ENCODE measurements around the gene PADI3.

The PADI3 gene

DNA sequence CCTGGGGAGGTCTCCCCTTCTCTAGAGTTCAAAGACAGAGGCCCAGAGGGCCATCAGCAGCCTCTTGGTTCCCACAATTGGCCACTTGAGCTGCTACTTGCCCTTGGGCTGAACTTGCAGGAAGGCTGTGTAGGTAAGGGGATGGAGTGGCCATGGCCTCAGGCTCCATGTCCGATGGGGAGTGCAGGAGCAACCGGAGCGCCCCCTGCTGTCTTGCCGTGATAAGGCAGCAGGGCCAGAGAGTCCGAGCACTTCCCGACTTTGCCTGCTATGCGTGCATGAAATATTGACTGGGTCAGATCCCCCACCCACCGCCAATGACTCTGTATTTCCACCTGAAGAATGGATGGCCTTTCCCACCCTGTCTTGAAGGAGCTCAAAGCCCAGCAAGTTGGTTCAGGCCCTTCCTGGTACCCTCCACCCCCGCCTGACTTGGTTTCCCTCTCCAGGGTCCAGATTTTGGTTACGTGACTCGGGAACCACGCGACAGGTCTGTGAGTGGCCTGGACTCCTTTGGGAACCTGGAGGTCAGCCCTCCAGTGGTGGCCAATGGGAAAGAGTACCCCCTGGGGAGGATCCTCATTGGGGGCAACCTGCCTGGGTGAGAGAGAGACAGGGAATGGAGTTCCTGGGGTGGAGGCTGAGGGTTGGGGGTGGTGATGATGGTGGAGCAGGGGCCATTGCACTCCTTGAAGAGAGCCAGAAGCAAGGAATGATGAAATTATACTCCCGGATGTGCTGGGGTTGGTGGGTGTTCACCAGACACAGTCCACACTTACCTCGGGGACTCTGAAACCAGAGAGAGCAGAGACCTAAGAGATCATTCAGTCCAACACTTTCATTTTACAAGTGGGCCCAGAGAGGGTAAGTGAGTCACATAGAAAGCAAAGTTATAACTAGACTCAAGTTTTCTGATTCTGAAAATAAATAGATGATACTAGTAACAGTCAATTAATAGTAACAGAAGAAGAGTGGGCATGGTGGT lies 25.6 kb downstream of the PADI3 start:
- DNase-seq = peak; percentile 31 to 43

DNA sequence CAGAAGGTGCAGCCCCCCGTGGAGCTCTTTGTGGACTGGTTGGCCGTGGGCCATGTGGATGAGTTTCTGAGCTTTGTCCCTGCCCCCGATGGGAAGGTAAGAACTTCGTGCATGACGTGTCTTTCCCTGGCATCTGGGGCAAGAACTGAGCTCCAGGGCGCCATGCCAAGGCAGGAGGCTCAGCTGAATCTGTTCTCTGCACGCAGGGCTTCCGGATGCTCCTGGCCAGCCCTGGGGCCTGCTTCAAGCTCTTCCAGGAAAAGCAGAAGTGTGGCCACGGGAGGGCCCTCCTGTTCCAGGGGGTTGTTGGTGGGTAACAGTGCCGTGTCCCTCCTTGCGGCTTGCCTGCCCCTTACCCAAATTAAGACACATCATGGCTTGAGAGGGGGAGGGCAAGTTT lies 27.7 kb downstream of the PADI3 start:
- peak; percentile 84 to 89 for DNase-seq

DNA sequence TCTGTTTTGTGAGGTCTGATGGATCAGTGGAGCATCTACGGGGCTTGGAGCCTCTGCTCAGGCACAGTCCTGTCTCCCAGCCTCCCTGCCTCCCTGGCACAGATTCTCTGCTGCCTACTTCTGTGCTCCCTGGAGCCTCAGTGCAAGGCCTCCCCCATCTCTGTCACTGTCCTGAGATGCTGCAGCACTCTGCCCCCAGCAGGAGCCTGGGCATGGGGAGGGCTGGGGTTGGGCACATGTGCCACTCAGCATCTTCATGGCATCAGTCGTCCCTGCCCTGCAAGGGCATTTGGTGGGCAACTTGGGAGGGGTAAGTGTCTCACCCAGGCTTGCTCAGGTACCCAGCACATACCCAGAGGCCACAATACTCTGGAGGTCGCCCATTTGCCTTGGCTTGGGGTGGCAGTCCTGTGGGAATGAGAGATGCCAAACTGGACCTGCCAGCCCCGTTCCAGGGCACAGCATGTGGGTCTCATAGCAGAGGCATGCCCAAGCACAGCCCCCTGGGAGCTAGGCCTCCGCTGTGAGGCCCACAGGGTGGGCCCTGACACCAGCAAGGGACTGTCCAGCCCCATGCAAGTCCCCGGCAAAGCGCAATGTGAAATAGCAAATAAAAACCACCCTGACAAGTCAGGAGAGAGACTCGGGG lies 28.7 kb downstream of the PADI3 start:
- DNase-seq = no peak

DNA sequence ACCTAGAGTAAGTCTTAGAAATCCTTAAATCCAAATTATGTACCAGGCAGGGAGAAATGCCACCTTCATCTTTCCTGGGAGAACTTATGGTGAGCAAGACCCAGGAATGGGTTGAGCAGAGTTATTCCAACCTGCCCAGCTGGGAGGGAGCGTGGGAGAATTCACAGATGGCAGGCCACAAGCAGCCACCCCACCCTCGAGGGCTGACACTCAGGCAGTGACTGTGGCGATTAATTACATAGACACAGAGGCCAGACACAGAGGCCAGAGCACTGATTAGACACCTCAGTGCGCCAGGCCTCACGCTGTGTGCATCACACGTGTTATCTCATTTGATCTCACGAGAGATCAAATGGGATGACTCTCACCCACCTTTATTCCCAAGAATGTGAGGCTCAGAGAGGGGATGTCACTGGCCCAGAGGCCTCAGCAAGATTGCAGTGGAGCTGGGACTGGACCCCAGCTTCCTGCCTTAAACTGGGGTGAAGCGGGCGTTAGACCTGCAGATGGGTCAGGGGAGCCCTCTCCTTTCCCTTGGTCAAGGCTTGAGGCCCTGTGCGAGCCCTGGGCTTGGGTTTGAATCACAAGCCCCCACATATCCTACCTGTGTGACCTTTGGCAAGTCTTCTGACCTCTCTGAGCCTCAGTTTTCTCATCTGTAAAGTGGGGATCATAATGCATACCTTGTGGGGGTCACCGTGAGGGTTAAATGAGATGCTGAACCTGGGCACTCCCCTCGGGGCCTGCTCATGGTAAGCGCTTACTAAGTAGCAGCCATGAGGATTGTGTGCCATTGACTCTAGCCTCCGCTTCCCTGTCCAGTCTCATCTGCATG lies 30.3 kb downstream of the PADI3 start:
- no peak for DNase-seq

DNA sequence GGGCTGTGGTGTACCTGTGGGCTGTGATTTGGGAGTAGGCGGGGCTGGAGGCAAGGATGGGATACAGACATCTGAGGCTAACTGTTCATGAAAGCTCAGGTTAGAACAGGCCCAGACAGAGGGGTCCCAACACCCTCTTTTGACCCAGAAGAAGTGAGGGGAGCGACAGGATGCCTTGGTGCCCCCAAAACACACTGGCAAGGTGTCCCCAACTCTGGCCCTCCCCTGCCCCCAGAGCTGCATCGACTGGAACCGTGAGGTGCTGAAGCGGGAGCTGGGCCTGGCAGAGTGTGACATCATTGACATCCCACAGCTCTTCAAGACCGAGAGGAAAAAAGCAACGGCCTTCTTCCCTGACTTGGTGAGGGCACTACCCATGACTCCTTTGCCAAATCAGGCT lies 31.5 kb downstream of the PADI3 start:
- no peak for DNase-seq

DNA sequence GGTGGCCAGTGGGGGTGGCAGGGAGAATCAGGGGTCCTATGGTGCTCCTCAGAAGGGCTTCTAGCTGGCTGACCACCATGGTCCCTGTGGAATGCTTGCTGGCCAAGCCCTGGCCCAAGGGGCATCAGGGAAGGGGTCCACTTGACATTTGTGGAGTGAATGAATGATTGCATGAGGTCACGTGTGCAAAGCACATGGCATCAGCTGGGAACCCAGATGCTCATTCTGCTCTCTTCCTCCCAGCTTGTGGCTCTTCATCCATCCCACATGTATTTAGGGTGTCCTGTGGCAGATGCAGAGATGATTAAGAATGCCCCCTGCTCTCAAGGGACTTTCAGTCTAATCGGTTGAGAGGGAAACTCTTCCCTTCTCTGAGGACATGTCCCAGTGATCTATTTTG lies 32.0 kb downstream of the PADI3 start:
- no peak for DNase-seq

DNA sequence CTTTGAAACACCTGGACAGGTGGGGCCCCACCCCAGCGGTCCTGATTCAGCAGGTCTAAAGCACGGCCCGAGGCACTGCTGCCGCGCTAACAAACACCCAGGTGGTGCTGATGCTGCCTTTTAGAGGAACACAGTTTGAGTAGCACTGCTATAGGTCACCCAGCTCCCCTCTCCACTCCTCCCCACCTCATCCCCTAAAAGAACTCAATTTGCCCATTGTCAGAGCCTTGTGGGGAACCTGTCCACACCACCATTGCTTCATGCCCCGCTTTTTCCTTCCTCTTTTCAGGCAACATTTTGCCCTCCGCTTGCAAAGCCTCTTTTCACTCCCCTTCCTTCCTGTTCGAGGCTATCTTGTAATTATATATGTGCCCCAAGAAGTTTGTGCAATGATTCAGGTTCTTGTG lies 32.9 kb downstream of the PADI3 start:
- DNase-seq = peak; percentile 99

DNA sequence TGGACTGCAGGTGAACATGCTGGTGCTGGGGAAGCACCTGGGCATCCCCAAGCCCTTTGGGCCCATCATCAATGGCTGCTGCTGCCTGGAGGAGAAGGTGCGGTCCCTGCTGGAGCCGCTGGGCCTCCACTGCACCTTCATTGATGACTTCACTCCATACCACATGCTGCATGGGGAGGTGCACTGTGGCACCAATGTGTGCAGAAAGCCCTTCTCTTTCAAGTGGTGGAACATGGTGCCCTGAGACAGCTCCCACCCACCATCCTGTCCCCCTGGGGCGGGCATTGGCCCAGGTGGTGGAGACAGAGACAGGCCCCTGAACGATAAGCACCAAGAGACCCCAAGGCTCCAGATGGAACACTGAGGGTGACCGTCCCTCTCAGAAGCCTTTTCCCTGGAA lies 33.9 kb downstream of the PADI3 start:
- DNase-seq = no peak

DNA sequence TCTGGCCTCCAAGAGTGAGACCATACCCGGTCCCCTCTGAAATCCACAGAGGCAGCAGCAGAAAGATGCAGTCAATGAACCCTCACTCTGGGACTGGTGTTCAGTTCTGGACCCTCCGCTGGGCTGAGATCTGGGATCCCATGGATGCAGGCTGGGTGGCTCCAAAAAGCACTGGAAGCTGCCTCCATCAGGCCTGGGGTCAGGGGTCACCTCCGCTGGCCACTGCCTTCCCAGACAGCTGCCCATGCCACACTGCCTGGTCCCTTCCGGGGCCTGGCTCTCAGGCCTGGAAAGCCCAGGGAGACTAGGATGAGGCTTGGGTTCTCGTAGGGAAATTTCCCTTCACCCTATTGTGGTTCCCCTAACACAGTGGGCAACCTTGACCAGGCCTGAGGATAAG lies 37.7 kb downstream of the PADI3 start:
- no peak for DNase-seq

DNA sequence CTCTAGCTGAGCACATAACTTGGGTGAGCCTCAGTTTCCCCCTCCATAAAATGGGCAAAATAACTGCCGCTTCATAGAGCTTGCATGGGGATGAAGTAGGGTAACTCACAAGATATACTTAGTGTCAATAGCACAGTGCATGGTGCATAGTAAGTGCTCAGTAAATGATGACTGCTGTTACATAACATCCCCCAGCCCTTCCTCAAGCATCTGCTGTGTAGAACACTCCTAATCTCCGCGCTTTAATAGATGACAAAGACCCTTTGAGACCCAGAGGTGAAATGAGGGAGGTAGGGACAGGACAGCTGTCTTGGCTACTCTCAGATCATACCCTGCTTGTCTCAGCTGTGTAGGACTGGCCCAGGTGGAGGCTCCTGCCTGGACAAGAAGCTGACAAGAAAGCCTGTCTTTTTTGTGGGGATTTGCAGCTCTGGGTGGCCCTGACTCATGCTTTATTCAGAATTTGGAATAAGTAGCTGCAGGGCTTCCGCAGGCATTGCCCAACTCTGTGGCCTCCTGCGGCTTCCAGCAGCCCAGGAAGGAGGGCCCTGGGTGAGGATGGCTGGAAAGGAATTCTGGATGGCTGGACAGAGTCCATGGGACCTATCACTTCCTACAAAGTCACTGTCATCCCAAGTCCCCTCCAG lies 38.4 kb downstream of the PADI3 start:
- DNase-seq = peak; percentile 51 to 61

DNA sequence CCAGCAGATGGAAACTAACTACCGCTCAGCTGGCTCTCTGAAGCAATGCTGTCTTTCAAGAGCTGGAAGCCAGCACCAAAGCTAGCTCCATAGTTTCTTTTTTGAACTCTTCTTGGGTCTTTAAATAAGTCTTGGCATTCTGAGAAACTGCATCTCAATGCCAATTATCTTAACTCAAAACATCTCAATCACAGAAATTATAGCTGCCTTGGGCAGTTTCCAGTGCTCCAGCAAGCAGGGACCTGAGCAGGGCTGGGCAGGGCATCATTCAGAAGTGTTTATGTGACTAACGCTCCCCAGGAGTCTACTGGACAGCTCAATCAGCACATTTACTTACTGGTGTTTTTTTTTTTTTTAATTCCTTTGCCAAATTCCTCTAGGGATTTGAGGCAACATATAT lies 40.8 kb downstream of the PADI3 start:
- DNase-seq = no peak

DNA sequence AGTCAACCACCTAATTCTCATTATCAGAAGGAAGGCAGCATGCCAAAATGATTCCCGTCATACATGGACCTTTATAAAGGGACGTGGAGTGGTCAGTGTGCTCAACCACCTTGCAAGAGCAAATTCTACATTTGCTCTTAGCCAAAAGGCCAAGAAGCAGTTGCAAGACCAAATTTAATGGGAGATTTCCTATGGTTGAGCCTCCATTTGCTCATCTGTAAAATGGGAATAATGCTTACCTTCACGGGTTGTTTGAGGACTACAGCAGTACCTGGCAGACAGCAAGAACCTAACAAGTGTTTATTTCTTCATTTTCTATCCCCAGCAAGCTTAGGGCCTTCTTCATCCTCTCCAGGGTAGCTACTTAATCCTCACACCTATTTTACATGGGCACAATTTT lies 41.7 kb downstream of the PADI3 start:
- no peak for DNase-seq

DNA sequence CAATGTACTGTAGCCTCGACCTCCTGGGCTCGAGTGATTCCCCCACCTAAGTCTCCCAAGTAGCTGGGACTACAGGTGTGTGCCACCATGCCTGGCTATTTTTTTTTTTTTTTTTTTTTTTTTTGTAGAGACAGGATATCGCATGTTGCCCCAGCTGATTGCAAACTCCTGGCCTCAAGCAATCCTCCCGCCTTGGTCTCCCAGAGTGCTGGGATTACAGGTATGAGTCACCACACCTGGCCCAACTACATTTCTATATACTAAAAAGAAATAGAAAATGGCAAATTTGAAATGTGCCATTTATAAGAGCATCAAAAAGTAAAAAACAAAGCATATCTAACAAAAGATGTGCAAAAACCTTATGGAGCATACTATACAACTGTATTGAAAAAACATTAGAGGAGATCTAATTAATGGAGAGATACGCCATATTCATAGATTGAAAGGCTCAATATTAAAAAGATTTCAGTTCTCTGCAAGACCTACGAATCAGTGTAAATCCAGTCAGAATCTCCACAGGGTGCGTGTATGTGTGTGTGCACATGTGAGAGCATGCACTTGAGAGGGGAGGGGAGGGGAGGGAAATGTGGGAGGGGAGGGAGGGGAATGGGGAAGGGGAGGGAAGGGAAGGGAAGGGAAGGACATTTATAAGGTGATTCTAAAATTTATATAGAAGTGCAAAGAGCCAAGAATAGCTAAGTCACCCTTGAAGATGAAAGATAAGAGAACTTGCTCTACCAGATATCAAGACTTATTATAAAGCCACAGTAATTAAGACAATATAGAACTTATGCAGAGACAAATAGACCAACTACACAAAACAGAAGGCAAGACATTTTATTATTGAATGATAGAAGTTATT lies 43.6 kb downstream of the PADI3 start:
- DNase-seq = no peak

DNA sequence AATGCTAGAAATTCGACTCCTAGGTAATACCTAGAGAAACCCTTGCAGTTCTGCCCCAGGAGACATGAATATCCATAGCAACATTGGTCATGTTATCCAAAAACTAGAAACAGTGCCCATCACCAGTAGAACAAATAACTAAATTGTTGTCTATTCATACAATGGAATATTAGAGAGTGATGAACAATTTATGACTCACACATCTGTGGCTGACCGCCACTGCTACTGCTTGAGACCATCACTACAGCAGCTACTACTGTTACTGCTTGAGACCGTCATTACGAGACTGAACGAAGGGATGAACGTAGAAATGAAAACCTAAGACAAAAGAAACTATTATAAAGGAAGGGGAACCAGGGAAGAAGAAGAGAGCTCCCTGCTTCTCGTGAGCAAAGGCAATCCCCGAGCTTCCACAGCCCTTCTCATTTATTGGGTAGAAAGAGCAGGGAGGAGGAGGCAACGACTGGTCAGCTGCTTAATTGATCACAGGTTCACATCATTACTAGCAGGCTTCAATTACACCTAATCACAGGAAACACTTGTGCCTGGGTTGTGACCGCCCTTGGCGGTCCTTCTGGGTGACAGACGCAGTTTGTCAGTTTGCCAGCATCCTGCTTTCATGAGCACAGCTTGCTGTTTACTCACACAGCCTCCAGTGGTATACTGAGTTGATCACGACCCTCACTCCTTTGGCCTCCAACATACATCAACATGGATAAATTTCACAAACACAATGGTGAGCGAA lies 45.0 kb downstream of the PADI3 start:
- no peak for DNase-seq

DNA sequence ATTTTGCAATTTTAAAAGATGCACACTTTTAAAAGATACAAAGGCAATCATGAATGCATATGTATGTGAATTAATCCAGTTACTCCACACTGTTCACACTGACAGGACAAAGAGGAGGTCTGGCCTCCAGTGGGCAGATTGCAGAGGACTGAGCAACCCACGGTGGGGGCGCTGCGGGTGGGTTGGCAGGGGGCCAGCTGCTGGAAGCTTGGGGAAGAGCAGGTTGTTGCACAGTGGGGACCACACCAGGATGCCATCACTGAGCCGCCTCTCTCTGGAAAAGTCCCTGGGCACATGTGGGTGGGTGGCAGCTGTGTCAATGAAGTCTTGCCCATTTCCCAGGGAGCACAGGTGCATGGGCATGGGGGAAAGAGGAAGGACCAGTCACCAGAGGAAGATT lies 46.4 kb downstream of the PADI3 start:
- no peak for DNase-seq

DNA sequence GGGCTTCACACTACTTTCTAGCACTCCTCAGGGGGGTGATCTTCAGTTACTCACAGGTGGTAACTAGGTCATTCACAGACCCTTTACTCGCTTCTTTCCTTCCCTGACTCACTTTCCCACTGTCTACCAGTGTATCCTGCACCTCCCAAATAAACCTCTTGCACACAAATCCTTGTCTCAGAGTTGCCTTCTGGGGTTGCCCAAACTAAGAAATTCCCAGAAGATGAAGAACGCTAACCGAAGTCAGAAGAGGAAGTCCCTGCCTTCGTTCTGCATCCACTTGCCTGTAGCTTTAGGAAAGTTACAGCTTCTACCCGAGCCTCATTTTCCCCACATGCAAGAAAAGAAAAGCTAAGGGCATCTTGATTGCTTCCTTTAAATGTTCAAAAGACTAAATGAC lies 47.2 kb downstream of the PADI3 start:
- DNase-seq = no peak

DNA sequence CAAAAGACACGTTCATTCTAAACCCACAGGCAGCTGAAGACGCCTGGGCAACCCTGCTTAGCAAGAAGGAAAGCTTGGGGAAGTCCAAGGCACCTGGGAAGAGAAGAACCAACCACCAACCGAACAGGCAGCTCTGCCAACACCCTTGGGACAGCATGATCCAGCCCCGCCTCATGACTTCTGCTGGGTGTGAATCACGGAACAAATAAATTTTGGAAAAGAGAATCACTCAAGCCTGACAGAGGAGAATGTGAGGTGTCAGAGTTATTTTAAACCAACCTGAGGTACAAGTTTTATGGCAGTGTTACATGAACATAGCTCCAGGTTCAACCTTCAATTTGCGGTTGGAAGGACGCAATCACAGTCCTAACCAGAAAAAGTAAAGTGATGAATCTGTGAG lies 49.1 kb downstream of the PADI3 start:
- DNase-seq = no peak

DNA sequence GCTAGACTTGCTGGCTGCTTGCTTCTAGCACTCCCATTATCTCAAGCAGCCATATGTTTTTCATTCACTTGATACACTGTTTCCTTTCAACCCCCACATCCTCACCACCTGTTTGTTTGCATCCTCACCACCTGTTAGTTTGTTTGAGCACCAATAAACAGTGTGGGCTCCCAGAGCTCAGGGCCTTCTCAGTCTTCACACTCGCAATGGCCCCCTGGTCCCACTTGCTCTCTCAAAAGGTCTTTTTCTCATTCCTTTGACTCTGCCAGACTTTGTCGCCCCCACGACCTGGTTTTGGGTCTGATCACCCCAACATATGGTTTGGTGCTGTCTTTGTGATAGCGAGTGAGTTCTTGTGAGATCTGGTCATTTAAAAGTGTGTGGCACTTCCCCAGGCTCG lies 52.9 kb downstream of the PADI3 start:
- DNase-seq = no peak

DNA sequence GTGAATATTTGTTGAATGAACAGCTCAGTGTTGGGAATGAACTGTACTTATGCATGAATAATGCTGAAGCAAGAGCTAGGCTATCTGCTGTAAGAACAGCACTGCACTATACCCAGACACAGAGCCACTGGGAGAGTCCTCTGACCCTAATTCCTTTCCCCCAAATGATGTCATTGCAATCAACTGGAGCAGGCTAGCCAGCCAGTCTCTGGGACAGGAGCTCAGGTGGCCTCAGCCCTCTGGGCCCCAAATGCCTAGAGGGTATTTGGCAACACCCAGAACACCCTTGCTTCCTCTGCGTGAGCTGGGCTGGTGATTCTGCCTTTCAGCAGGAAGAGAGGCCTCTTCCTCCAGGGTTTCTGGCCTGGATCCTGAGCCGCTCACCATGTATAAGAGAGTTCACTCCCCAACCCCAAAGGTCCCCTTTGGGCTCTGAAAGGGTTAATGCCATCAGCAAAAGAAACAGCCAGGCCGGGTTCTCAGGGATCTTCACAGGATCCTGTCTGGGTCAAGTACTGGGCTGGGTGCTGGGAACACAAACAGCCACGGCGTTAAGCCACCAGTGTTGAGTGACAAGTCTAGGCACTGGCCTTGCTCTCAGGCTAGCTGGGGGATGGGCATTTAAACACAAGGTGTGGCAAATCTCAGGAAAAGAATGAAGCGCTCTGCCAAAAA lies 55.4 kb downstream of the PADI3 start:
- peak; percentile 81 to 85 for DNase-seq

DNA sequence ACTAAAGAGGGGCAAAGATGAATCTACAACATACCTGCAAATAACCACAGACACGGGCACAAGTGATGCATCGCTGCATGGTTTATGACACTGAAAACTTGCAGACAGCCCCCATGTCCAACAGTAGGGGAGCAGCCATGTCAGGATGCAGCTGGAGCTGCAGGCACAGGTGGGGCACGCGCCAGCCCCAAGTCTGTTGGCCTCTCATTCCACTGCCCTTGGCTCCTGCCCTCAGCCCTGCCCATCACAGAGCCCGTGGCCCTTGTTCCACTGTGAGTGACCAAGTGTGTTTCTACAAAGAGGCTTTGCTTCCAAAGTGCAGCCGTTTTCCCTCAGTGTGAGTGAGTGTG lies 55.9 kb downstream of the PADI3 start:
- DNase-seq = peak in 1 of 2 experiments; percentile 35
